IMR-90 (cell line): ENCODE results near the gene DIP2C. TPM values are rescaled to one million over a fixed set of nuclear protein-coding genes. Genes with fewer than 3 reads are reported as not detected.

Source experiments
- ATAC-seq: fragments of 200-7000 bp; cut with Tn5 transposase; 2 replicates; pipeline ENCODE4 v1.9.1; 2020; ENCODE audit warnings: low read depth, mild to moderate bottlenecking, moderate library complexity
- BruUV-seq: library from RNA; stranded (reverse); fragments of 400-500 nt; replicated peaks from 2 replicates; lab custom pipeline; 2021; lab: Mats Ljungman, UMichigan
- CTCF ChIA-PET: fragments of 300-600 bp; formaldehyde crosslinking; extraction: SDS; loops from one replicate; lab custom pipeline; 2021; ENCODE audit warnings: antibody characterized with exemption; lab: Yijun Ruan, JAX
- POLR2A ChIA-PET: fragments of 300-600 bp; sonication (Branson Sonifier 250); formaldehyde crosslinking; loops from one replicate; lab custom pipeline; 2022; ENCODE audit warnings: antibody characterized with exemption; ENCODE audit not compliant: unreplicated experiment; lab: Charles Lee
- DNase-seq: peaks from one replicate; pipeline ENCODE4 v3.0.0; 2013
- H2AFZ ChIP-seq: replicated peaks from 2 replicates; pipeline ENCODE3; 2013; ENCODE audit warnings: low read length, mild to moderate bottlenecking; ENCODE audit not compliant: poor library complexity
- H2AK5ac ChIP-seq: 2 replicates; pipeline ENCODE4 v1.6.1; 2013; ENCODE audit warnings: low read depth, low read length, inconsistent platforms
- H2AK9ac ChIP-seq: replicated peaks from 2 replicates; pipeline ENCODE3; 2013; ENCODE audit warnings: mild to moderate bottlenecking, low read depth, low read length, moderate library complexity; ENCODE audit not compliant: poor library complexity
- H2BK120ac ChIP-seq: 2 replicates; pipeline ENCODE4 v1.6.1; 2013; ENCODE audit warnings: low read depth, low read length, inconsistent platforms
- H2BK15ac ChIP-seq: 3 replicates; pipeline ENCODE4 v1.6.1; 2013; ENCODE audit warnings: low read depth, low read length, inconsistent platforms
- H2BK20ac ChIP-seq: 2 replicates; pipeline ENCODE4 v1.6.1; 2013; ENCODE audit warnings: low read depth, mild to moderate bottlenecking, inconsistent platforms, low read length, moderate library complexity
- H2BK5ac ChIP-seq: 2 replicates; pipeline ENCODE4 v1.6.1; 2013; ENCODE audit warnings: mild to moderate bottlenecking, low read depth, low read length, inconsistent platforms; ENCODE audit not compliant: poor library complexity, severe bottlenecking
- H3K14ac ChIP-seq: replicated peaks from 2 replicates; pipeline ENCODE4 v1.6.1; 2013; ENCODE audit warnings: low read depth, low read length, inconsistent platforms
- H3K18ac ChIP-seq: 2 replicates; pipeline ENCODE4 v1.6.1; 2013; ENCODE audit warnings: low read depth, low read length, control low read depth
- H3K23ac ChIP-seq: 2 replicates; pipeline ENCODE4 v1.6.1; 2013; ENCODE audit warnings: low read depth, low read length, inconsistent platforms
- H3K27ac ChIP-seq: 2 replicates; pipeline ENCODE4 v1.5.1; 2013; ENCODE audit warnings: mild to moderate bottlenecking, control low read depth, low read length; ENCODE audit not compliant: insufficient read depth
- H3K27me3 ChIP-seq: 2 replicates; pipeline ENCODE4 v1.6.1; 2013; ENCODE audit warnings: low read length; ENCODE audit not compliant: control insufficient read depth, insufficient read depth
- H3K36me3 ChIP-seq: 2 replicates; pipeline ENCODE4 v1.6.1; 2013; ENCODE audit warnings: low read length, mixed read lengths; ENCODE audit not compliant: control insufficient read depth, insufficient read depth
- H3K4ac ChIP-seq: 2 replicates; pipeline ENCODE4 v1.6.1; 2013; ENCODE audit warnings: low read depth, low read length, inconsistent platforms
- H3K4me1 ChIP-seq: 2 replicates; pipeline ENCODE4 v1.6.1; 2013; ENCODE audit warnings: low read length, mixed read lengths; ENCODE audit not compliant: control insufficient read depth, insufficient read depth
- H3K4me2 ChIP-seq: 2 replicates; pipeline ENCODE4 v1.6.1; 2013; ENCODE audit warnings: low read depth, mild to moderate bottlenecking, control low read depth, low read length, moderate library complexity
- H3K4me3 ChIP-seq: 2 replicates; pipeline ENCODE4 v1.5.1; 2013; ENCODE audit warnings: low read depth, mild to moderate bottlenecking, control low read depth, low read length, moderate library complexity; ENCODE audit not compliant: insufficient read depth
- H3K56ac ChIP-seq: 2 replicates; pipeline ENCODE4 v1.6.1; 2013; ENCODE audit warnings: low read length, inconsistent platforms; ENCODE audit not compliant: insufficient read depth; ENCODE audit errors: extremely low read depth
- H3K79me1 ChIP-seq, 2 experiments: 2 replicates each; pipeline ENCODE4 v1.6.1; 2013; ENCODE audit warnings: low read length in 2 of 2, inconsistent platforms in 1 of 2, low read depth in 1 of 2
- H3K9ac ChIP-seq: 2 replicates; pipeline ENCODE4 v1.6.1; 2013; ENCODE audit warnings: low read depth, low read length, control low read depth
- H3K9me1 ChIP-seq: 2 replicates; pipeline ENCODE4 v1.6.1; 2013; ENCODE audit warnings: low read length, inconsistent platforms; ENCODE audit not compliant: insufficient read depth
- H3K9me3 ChIP-seq: 2 replicates; pipeline ENCODE4 v1.6.1; 2013; ENCODE audit warnings: low read length; ENCODE audit not compliant: control insufficient read depth, insufficient read depth
- H4K20me1 ChIP-seq: 2 replicates; pipeline ENCODE4 v1.6.1; 2013; ENCODE audit warnings: low read length, inconsistent platforms; ENCODE audit not compliant: insufficient read depth
- H4K5ac ChIP-seq: 2 replicates; pipeline ENCODE4 v1.6.1; 2013; ENCODE audit warnings: mild to moderate bottlenecking, low read depth, low read length, control low read depth
- H4K8ac ChIP-seq, 2 experiments: 2 replicates each; pipeline ENCODE4 v1.6.1; 2013; ENCODE audit warnings: low read depth in 2 of 2, low read length in 2 of 2, control low read depth in 1 of 2, inconsistent platforms in 1 of 2
- H4K91ac ChIP-seq: 2 replicates; pipeline ENCODE4 v1.6.1; 2013; ENCODE audit warnings: low read depth, low read length, inconsistent platforms; ENCODE audit not compliant: insufficient read depth
- BHLHE40 ChIP-seq: fragments of 150-350 bp; IDR thresholded peaks from 2 replicates; pipeline ENCODE4 v1.6.1; 2016; ENCODE audit warnings: mild to moderate bottlenecking, low read depth, low read length
- CEBPB ChIP-seq: IDR thresholded peaks from 2 replicates; pipeline ENCODE4 v1.6.1; 2012; ENCODE audit warnings: low read depth, low read length, improper control_type of control experiment
- CHD1 ChIP-seq: IDR thresholded peaks from 2 replicates; pipeline ENCODE4 v1.6.1; 2012; ENCODE audit warnings: low read depth, low read length, improper control_type of control experiment
- ELK1 ChIP-seq: fragments of 150-350 bp; IDR thresholded peaks from 2 replicates; pipeline ENCODE4 v1.6.1; 2016; ENCODE audit warnings: low read depth, mild to moderate bottlenecking, low read length, moderate library complexity, borderline replicate concordance
- MAFK ChIP-seq: IDR thresholded peaks from 2 replicates; pipeline ENCODE4 v1.6.1; 2012; ENCODE audit warnings: low read depth, low read length, improper control_type of control experiment
- MXI1 ChIP-seq: IDR thresholded peaks from 2 replicates; pipeline ENCODE4 v1.6.1; 2012; ENCODE audit warnings: low read depth, mild to moderate bottlenecking, low read length, moderate library complexity, borderline replicate concordance
- RAD21 ChIP-seq: IDR thresholded peaks from 2 replicates; pipeline ENCODE4 v1.6.1; 2012; ENCODE audit warnings: low read length, improper control_type of control experiment
- RCOR1 ChIP-seq: IDR thresholded peaks from 2 replicates; pipeline ENCODE4 v1.6.1; 2012; ENCODE audit warnings: mild to moderate bottlenecking, low read length, improper control_type of control experiment; ENCODE audit not compliant: insufficient replicate concordance
- RFX5 ChIP-seq: IDR thresholded peaks from 2 replicates; pipeline ENCODE4 v1.8.0; 2012; ENCODE audit warnings: low read depth, mild to moderate bottlenecking, low read length, moderate library complexity
- SMC3 ChIP-seq: fragments of 150-350 bp; IDR thresholded peaks from 2 replicates; pipeline ENCODE4 v1.6.1; 2016; ENCODE audit warnings: low read depth, mild to moderate bottlenecking, antibody characterized with exemption, low read length, moderate library complexity
- USF2 ChIP-seq: fragments of 150-350 bp; IDR thresholded peaks from 2 replicates; pipeline ENCODE4 v1.6.1; 2017; ENCODE audit warnings: mild to moderate bottlenecking, antibody characterized with exemption, low read length, low read depth
- WGBS, 2 experiments: methylation state at CpG; one replicate each; pipeline versions ENCODE4 v1.1.5 to v1.1.7; 2013; ENCODE audit warnings: missing lambda C conversion rate in 2 of 2; ENCODE audit not compliant: insufficient read length in 1 of 2; ENCODE audit errors: extremely low coverage in 2 of 2; 5-methylcytosine and 5-hydroxymethylcytosine counted together
- dilution Hi-C: fragments of 300-500 bp; cut with HindIII; formaldehyde crosslinking; loops from one replicate; pipeline ENCODE4 v1.14.3; 2018; ENCODE audit warnings: low sequenced_read_pairs; ENCODE audit not compliant: unreplicated experiment
- in situ Hi-C: fragments of 300-500 bp; cut with MboI; formaldehyde crosslinking; loops from 3 replicates; pipeline ENCODE4 v1.14.3; 2019; ENCODE audit warnings: low sequenced_read_pairs, inconsistent platforms, mixed read lengths
- intact Hi-C: fragments of 100-400 bp; cut with micrococcal nuclease; formaldehyde crosslinking; loops from 2 replicates; pipeline ENCODE4 v1.10.0; 2022
- polyA plus RNA-seq, 3 experiments: library from polyadenylated mRNA; depleted of rRNA; stranded (reverse); fragments of >200 nt; gene quantifications; 2 replicates each; pipeline ENCODE4 v1.2.3, GENCODE V29; 2012; ENCODE audit warnings: low replicate concordance in 1 of 3
- total RNA-seq: library from RNA; depleted of rRNA; stranded (reverse); fragments of >200 nt; gene quantifications from 2 replicates; pipeline ENCODE4 v1.2.3, GENCODE V29; 2012

The DIP2C gene
- total and polyA plus RNA-seq, 2 of the 4 experiments (the other 2 are of a cell fraction), result 8.6 to 17.3 TPM

GRCh38 chr10:725786-726185 lies 36.3 kb upstream of the DIP2C start:
- Histone ChIP-seq H3K9me1 (no peaks in the 10 kb centered on the region), H3K14ac (no peak overlapping the region), H3K4ac (no peak overlapping the region), H2AK9ac (no peak overlapping the region), H4K20me1 (no peaks in the 10 kb centered on the region), H2BK20ac (no peak overlapping the region), H3K23ac (no peak overlapping the region), H3K27me3 (peaks cover 7% of the 10 kb centered on the region; the same call in 1 of the 2 replicates), H4K91ac (no peak overlapping the region), H3K56ac (no peak overlapping the region), H3K4me2 (no peak overlapping the region), H2AK5ac (no peak overlapping the region), H3K18ac (no peak overlapping the region), H3K4me3 (no peak overlapping the region), H3K9ac (no peak overlapping the region), H2AFZ (no peak overlapping the region), H2BK15ac (no peak overlapping the region), H2BK120ac (no peak overlapping the region), H3K79me1 (no peaks in the 10 kb centered on the region), H3K27ac (no peak overlapping the region), H3K9me3 (peaks cover 4% of the 10 kb centered on the region), H4K5ac (no peak overlapping the region), H3K4me1 (no peaks in the 10 kb centered on the region), H3K36me3 (no peaks in the 10 kb centered on the region), H4K8ac (no peak overlapping the region), H2BK5ac (no peak overlapping the region)
- no peak for TF ChIP-seq USF2
- no peak for TF ChIP-seq CEBPB
- no peak for TF ChIP-seq MAFK
- no peak for TF ChIP-seq CHD1
- no peak for TF ChIP-seq BHLHE40
- TF ChIP-seq RFX5, result no peak
- no peak for TF ChIP-seq ELK1
- no peak for TF ChIP-seq MXI1
- TF ChIP-seq SMC3, result no peak
- TF ChIP-seq RCOR1, result no peak
- TF ChIP-seq RAD21, result no peak
- in situ Hi-C loops, result no loop called here
- dilution Hi-C loops, result no loop called here
- ChIA-PET POLR2A (no interaction called here), CTCF (no interaction called here)
- intact Hi-C loops, result no loop called here
- DNase-seq (no peak), ATAC-seq (no peak)
- 70% methylated on average over 7 of the region's 11 CpGs; no CpG with 5 or more reads in 1 of the 2 experiments for WGBS, 2 experiments
- no TSS peak for BruUV-seq
